Suprapubic skin (tissue), 4 donors: ENCODE results near the gene CFAP206. TPM values are rescaled to one million over a fixed set of nuclear protein-coding genes. Genes with fewer than 3 reads are reported as not detected.

ENCODE experiments used
- DNase-seq, 2 donors: peaks; one replicate each; pipeline ENCODE4 v3.0.0-alpha.2; 2019; ENCODE audit warnings: low spot score in 2 of 2
- H3K27ac ChIP-seq: fragments of 200-600 bp; sonication (generic); one replicate; pipeline ENCODE4 v1.5.1; 2019
- H3K27me3 ChIP-seq: fragments of 200-600 bp; sonication (generic); one replicate; pipeline ENCODE4 v1.5.1; 2019
- H3K36me3 ChIP-seq: fragments of 200-600 bp; sonication (generic); one replicate; pipeline ENCODE4 v1.5.1; 2019
- H3K4me1 ChIP-seq: fragments of 200-600 bp; sonication (generic); one replicate; pipeline ENCODE4 v1.5.1; 2019
- H3K4me3 ChIP-seq: fragments of 200-600 bp; sonication (generic); one replicate; pipeline ENCODE4 v1.5.1; 2019; ENCODE audit warnings: mild to moderate bottlenecking
- H3K9me3 ChIP-seq: fragments of 200-600 bp; sonication (generic); one replicate; pipeline ENCODE4 v1.5.1; 2019
- EP300 ChIP-seq: sonication (generic); formaldehyde crosslinking; IDR thresholded peaks from one replicate; pipeline ENCODE4 v1.6.1; 2017; ENCODE audit warnings: antibody characterized with exemption
- POLR2A ChIP-seq, 2 donors: fragments of 450-650 bp; IDR thresholded peaks; one replicate each; pipeline ENCODE4 v1.6.1; 2017; ENCODE audit warnings: antibody characterized with exemption in 2 of 2, mild to moderate bottlenecking in 2 of 2, moderate library complexity in 2 of 2
- POLR2AphosphoS5 ChIP-seq, 3 donors: sonication (generic); formaldehyde crosslinking; IDR thresholded peaks; one replicate each; pipeline ENCODE4 v1.6.1; 2017; ENCODE audit warnings: antibody characterized with exemption in 3 of 3
- WGBS: methylation state at CpG from one replicate; pipeline ENCODE4 v1.1.5; 2018; 5-methylcytosine and 5-hydroxymethylcytosine counted together
- total RNA-seq, 4 donors: library from RNA; depleted of rRNA; stranded (reverse); fragments of >200 nt; gene quantifications; one replicate each; pipeline ENCODE4 v1.1.0, GENCODE V29; 2016
- TF ChIP-seq, protein P1 (sequence below), 2 donors: fragments of 200-600 bp in 1 of 2; fragments of 450-650 bp in 1 of 2; sonication (generic) in 1 of 2; IDR thresholded peaks; one replicate each; pipeline ENCODE4 v1.5.1; 2016 to 2019; ENCODE audit warnings: antibody characterized with exemption in 2 of 2, mild to moderate bottlenecking in 1 of 2, moderate library complexity in 1 of 2

Gene CFAP206
- total RNA-seq, 4 donors from 2014 or later: 0.21 to 0.85 TPM; not detected in 2

GRCh38 chr6:87498048-87498447 lies 90.3 kb downstream of the CFAP206 start:
- TF ChIP-seq POLR2AphosphoS5 (IDR thresholded peaks at IDR 0.05) (no peak), POLR2A (IDR thresholded peaks at IDR 0.05) (no peak), EP300 (no peak)
- TF ChIP-seq, protein P1, sequence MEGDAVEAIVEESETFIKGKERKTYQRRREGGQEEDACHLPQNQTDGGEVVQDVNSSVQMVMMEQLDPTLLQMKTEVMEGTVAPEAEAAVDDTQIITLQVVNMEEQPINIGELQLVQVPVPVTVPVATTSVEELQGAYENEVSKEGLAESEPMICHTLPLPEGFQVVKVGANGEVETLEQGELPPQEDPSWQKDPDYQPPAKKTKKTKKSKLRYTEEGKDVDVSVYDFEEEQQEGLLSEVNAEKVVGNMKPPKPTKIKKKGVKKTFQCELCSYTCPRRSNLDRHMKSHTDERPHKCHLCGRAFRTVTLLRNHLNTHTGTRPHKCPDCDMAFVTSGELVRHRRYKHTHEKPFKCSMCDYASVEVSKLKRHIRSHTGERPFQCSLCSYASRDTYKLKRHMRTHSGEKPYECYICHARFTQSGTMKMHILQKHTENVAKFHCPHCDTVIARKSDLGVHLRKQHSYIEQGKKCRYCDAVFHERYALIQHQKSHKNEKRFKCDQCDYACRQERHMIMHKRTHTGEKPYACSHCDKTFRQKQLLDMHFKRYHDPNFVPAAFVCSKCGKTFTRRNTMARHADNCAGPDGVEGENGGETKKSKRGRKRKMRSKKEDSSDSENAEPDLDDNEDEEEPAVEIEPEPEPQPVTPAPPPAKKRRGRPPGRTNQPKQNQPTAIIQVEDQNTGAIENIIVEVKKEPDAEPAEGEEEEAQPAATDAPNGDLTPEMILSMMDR (IDR thresholded peaks at IDR 0.05): no peak
- DNase-seq: no peak
- H3K36me3 ChIP-seq: peaks cover 22% of the 10 kb centered on the region

DNA sequence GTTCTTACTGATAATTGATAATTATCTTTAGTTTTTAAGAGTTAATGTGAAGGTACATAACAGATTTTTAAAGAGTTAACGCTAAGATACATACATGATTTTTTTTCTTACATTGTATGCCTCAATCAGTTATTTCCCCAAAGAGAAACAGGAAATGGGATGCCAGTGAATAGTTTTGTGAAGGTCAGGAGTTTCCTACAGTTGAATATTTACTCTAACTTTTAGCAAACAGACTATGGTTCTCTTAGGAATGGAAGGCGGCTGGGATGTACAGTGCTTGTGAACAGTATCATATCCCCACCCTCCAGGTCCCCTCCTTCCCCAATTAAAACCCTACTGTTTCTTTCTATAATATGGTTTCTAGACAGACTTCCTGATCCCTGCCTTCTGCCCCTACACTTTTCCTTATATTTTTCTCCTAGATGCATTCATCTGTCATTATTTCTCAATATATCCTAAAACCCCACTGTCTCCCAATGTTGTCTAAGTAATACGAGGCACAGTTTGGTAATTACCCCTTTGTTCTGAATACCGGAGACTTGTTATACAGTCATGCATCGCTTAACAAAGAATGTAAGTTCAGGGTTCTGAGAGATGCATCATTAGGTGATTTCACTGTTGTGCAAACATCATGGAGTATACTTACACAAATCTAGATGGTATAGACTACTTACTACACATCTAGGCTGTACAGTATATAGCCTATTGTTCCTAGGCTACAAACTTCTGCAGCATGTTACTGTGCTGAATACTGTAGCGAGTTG lies 94.2 kb downstream of the CFAP206 start:
- Histone ChIP-seq H3K9me3 (no peaks in the 10 kb centered on the region), H3K4me3 (no peak overlapping the region), H3K27me3 (no peaks in the 10 kb centered on the region), H3K27ac (no peak overlapping the region), H3K36me3 (peaks cover 38% of the 10 kb centered on the region), H3K4me1 (no peaks in the 10 kb centered on the region)
- TF ChIP-seq POLR2A (IDR thresholded peaks at IDR 0.05): no peak
- TF ChIP-seq, protein P1 (IDR thresholded peaks at IDR 0.05): no peak
- TF ChIP-seq EP300: no peak
- no peak for TF ChIP-seq POLR2AphosphoS5 (IDR thresholded peaks at IDR 0.05)
- 94% methylated on average over 6 of the region's 6 CpGs for WGBS
- DNase-seq: no peak

More at GRCh38 chr6:87498048-87498447, 90.3 kb downstream of the CFAP206 start:
- no peaks in the 10 kb centered on the region for H3K27me3 ChIP-seq
- no peak overlapping the region for H3K27ac ChIP-seq
- no peak overlapping the region for H3K4me3 ChIP-seq
- H3K4me1 ChIP-seq: no peaks in the 10 kb centered on the region
- H3K9me3 ChIP-seq: no peaks in the 10 kb centered on the region

- Histone ChIP-seq H3K4me3 (no peak overlapping the region), H3K9me3 (no peaks in the 10 kb centered on the region), H3K27me3 (no peaks in the 10 kb centered on the region), H3K36me3 (peaks cover 51% of the 10 kb centered on the region), H3K4me1 (no peaks in the 10 kb centered on the region), H3K27ac (no peak overlapping the region)
- TF ChIP-seq POLR2A (IDR thresholded peaks at IDR 0.05): no peak
- TF ChIP-seq, protein P1 (IDR thresholded peaks at IDR 0.05): no peak
- no peak for TF ChIP-seq POLR2AphosphoS5 (IDR thresholded peaks at IDR 0.05)
- TF ChIP-seq EP300: no peak
- DNase-seq: no peak
- 59% methylated on average over 1 of the region's 1 CpG for WGBS
Observed at GRCh38 chr6:87504441-87504840, 96.7 kb downstream of the CFAP206 start.

Other genes with a start within 250 kb of the CFAP206 start
- gene SMIM8, start 85.4 kb upstream of the CFAP206 start, total RNA-seq: 10 to 100 TPM in 2 of 4 donors, 1 to 10 TPM in 2; 5.2 to 23.3 (median 10.0) TPM
- gene GJB7, start 78.7 kb upstream of the CFAP206 start, total RNA-seq: 1 to 10 TPM in 1 of 4 donors, not detected in 3; 6.4 TPM
- gene C6orf163, start 63.2 kb upstream of the CFAP206 start, total RNA-seq: 10 to 100 TPM in 1 of 4 donors, 1 to 10 TPM in 3; 1.9 to 10.1 (median 3.0) TPM
- gene SLC35A1, start 65.0 kb downstream of the CFAP206 start, total RNA-seq: 10 to 100 TPM; 19.1 to 25.9 (median 24.2) TPM
- gene RARS2, start 182.0 kb downstream of the CFAP206 start, total RNA-seq: 10 to 100 TPM; 16.4 to 29.6 (median 19.7) TPM
- gene ORC3, start 182.2 kb downstream of the CFAP206 start, total RNA-seq: 10 to 100 TPM in 3 of 4 donors, 1 to 10 TPM in 1; 9.7 to 30.6 (median 12.9) TPM